OCI-LY3 (cell line): ENCODE results near the gene SPTBN4.

Source experiments
- H2AFZ ChIP-seq: fragments of 200-600, 300-600 bp; shearing (Covaris generic); 2 replicates; pipeline ENCODE4 v1.6.0; 2014; ENCODE audit warnings: antibody characterized with exemption, low read depth, low read length
- H3K27ac ChIP-seq: fragments of 200-600, 300-600 bp; sonication (generic); 2 replicates; pipeline ENCODE4 v1.5.1; 2014; ENCODE audit warnings: mild to moderate bottlenecking, low read length, moderate library complexity, mixed read lengths
- H3K27me3 ChIP-seq: fragments of 200-600, 300-600 bp; sonication (generic); 2 replicates; pipeline ENCODE4 v1.6.1; 2014; ENCODE audit warnings: low read depth, low read length, mixed read lengths
- H3K36me3 ChIP-seq: fragments of 200-600, 300-600 bp; sonication (generic); replicated peaks from 2 replicates; pipeline ENCODE3; 2014; ENCODE audit warnings: low read depth, low read length, mixed read lengths
- H3K4me1 ChIP-seq: fragments of 300-600, 200-600 bp; sonication (generic); 2 replicates; pipeline ENCODE4 v1.6.1; 2014; ENCODE audit warnings: low read length, mixed read lengths
- H3K4me2 ChIP-seq: fragments of 200-600, 300-600 bp; sonication (generic); 2 replicates; pipeline ENCODE4 v1.6.1; 2014; ENCODE audit warnings: low read length, mixed read lengths
- H3K4me3 ChIP-seq: fragments of 300-600, 200-600 bp; sonication (generic); 2 replicates; pipeline ENCODE4 v1.5.1; 2014; ENCODE audit warnings: antibody characterized with exemption, mild to moderate bottlenecking, low read length, moderate library complexity
- H3K79me2 ChIP-seq: fragments of 300-600, 200-600 bp; shearing (Covaris generic); 2 replicates; pipeline ENCODE4 v1.6.1; 2014; ENCODE audit warnings: mild to moderate bottlenecking, low read length, mixed read lengths
- H3K9ac ChIP-seq: fragments of 300-600, 200-600 bp; shearing (Covaris generic); 2 replicates; pipeline ENCODE4 v1.6.0; 2014; ENCODE audit warnings: mild to moderate bottlenecking, low read length, moderate library complexity
- H3K9me3 ChIP-seq: fragments of 200-600, 300-600 bp; shearing (Covaris generic); 2 replicates; pipeline ENCODE4 v1.6.1; 2014; ENCODE audit warnings: low read length, mixed read lengths; ENCODE audit not compliant: insufficient read depth
- H4K20me1 ChIP-seq: fragments of 200-600, 300-600 bp; sonication (generic); 2 replicates; pipeline ENCODE4 v1.6.1; 2016; ENCODE audit warnings: low read length, mixed read lengths; ENCODE audit not compliant: insufficient read depth
- CTCF ChIP-seq: fragments of 200-600, 300-600 bp; sonication (generic); IDR thresholded peaks from 2 replicates; pipeline ENCODE4 v1.5.1; 2014; ENCODE audit warnings: antibody characterized with exemption, low read length, low read depth
- EZH2phosphoT487 ChIP-seq: fragments of 200-600 bp; shearing (Covaris generic); IDR thresholded peaks from 2 replicates; pipeline ENCODE4 v1.6.1; 2018; ENCODE audit warnings: antibody characterized with exemption, mixed run types, low read depth

SPTBN4 gene

GRCh38 chr19:40592170-40592569, 125.4 kb downstream of the SPTBN4 start:
- Histone ChIP-seq H2AFZ (no peak overlapping the region), H3K27ac (no peak overlapping the region), H4K20me1 (0 out of 2 replicates have a peak, but pooled peaks cover 4% of the 10 kb centered on the region), H3K36me3 (peaks cover 10% of the 10 kb centered on the region), H3K9me3 (no peaks in the 10 kb centered on the region), H3K79me2 (no peaks in the 10 kb centered on the region), H3K4me3 (no peak overlapping the region), H3K4me2 (no peak overlapping the region), H3K27me3 (no peaks in the 10 kb centered on the region), H3K4me1 (peaks cover 5% of the 10 kb centered on the region; the same call in 1 of the 2 replicates), H3K9ac (no peak overlapping the region)
- TF ChIP-seq CTCF: no peak
- no peak for TF ChIP-seq EZH2phosphoT487

GRCh38 chr19:40594255-40594654, 127.5 kb downstream of the SPTBN4 start:
- Histone ChIP-seq H3K4me3 (no peak overlapping the region), H3K9ac (no peak overlapping the region), H3K9me3 (no peaks in the 10 kb centered on the region), H3K4me1 (peaks cover 10% of the 10 kb centered on the region), H3K79me2 (no peaks in the 10 kb centered on the region), H3K27ac (no peak overlapping the region), H3K36me3 (peaks cover 5% of the 10 kb centered on the region), H3K4me2 (no peak overlapping the region), H4K20me1 (no peaks in the 10 kb centered on the region), H2AFZ (no peak overlapping the region), H3K27me3 (peaks cover 5% of the 10 kb centered on the region)
- TF ChIP-seq EZH2phosphoT487: no peak
- no peak for TF ChIP-seq CTCF

- Histone ChIP-seq H3K27me3 (peaks cover 9% of the 10 kb centered on the region), H3K4me2 (peak overlapping the region; percentile 41), H3K27ac (no peak overlapping the region), H2AFZ (0 out of 2 replicates have a peak overlapping the region, but pooled peaks have one; percentile 20), H3K9me3 (no peaks in the 10 kb centered on the region), H3K36me3 (peaks cover 5% of the 10 kb centered on the region), H3K4me3 (peak overlapping the region; percentile 29), H4K20me1 (no peaks in the 10 kb centered on the region), H3K4me1 (peaks cover 15% of the 10 kb centered on the region), H3K79me2 (no peaks in the 10 kb centered on the region), H3K9ac (no peak overlapping the region)
- no peak for TF ChIP-seq EZH2phosphoT487
- TF ChIP-seq CTCF: no peak
Observed at GRCh38 chr19:40594657-40595091, 127.9 kb downstream of the SPTBN4 start.

GRCh38 chr19:40596608-40597328, 130.0 kb downstream of the SPTBN4 start:
- Histone ChIP-seq H3K4me3 (no peak overlapping the region), H3K27me3 (peaks cover 21% of the 10 kb centered on the region)

More at GRCh38 chr19:40596608-40597328, 130.0 kb downstream of the SPTBN4 start:
- Histone ChIP-seq H3K27ac (no peak overlapping the region), H3K79me2 (no peaks in the 10 kb centered on the region), H3K36me3 (no peaks in the 10 kb centered on the region), H2AFZ (no peak overlapping the region), H3K4me1 (peaks cover 28% of the 10 kb centered on the region), H3K9me3 (no peaks in the 10 kb centered on the region), H3K9ac (no peak overlapping the region), H4K20me1 (no peaks in the 10 kb centered on the region), H3K4me2 (no peak overlapping the region)
- TF ChIP-seq CTCF (no peak), EZH2phosphoT487 (no peak)
